T47D (cell line): ENCODE results near the gene TRIM61.
"Not testable (repeated sequence)": the region's sequence is repeated elsewhere in the genome, so short reads cannot be mapped to it uniquely, and the experiment has no call there.

Source experiments
- DNase-seq, 2 experiments: peaks; one replicate each; pipeline versions ENCODE4 v3.0.0 to v3.0.0-alpha.2; 2011 to 2012; ENCODE audit warnings: low read depth in 1 of 2, low spot score in 1 of 2
- JUND ChIP-seq: IDR thresholded peaks from 2 replicates; pipeline ENCODE4 v1.6.1; 2012; ENCODE audit warnings: low read depth
- in situ Hi-C: cut with HindIII; loops from 2 replicates; pipeline ENCODE4 v1.10.0; 2016; ENCODE audit warnings: low sequenced_read_pairs, low pct_unique_long_range_greater_than_20kb

The TRIM61 gene

DNA sequence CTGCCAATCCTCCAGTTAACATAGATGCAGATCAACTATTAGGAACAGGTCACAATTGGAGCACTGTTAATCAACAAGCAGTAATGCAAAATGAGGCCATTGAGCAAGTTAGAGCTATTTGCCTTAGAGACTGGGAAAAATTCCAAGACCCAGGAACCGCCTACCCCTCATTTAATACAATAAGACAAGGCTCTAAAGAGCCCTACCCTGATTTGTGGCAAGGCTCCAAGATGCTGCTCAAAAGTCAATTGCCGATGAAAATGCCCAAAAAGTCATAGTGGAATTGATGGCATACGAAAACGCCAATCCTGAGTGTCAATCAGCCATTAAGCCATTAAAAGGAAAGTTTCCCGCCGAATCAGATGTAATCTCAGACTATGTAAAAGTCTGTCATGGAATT, 20.5 kb upstream of the TRIM61 start:
- DNase-seq, result no peak
- no peak for TF ChIP-seq JUND
- in situ Hi-C loops, result no loop called here

DNA sequence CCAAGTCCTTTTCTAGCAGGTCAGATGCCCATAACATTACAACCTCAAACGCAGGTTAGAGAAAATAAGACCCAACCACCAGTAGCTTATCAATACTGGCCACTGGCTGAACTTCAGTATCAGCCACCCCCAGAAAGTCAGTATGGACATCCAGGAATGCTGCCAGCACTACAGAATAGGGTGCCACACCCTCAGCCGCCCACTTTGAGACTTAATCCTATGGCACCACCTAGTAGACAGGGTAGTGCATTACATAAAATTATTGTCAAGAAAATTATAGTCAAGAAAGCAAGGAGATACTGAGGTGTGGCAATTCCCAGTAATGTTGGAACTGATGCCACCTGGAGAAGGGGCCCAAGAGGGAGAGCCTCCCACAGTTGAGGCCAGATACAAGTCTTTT, 19.9 kb upstream of the TRIM61 start:
- TF ChIP-seq JUND, result no peak
- in situ Hi-C loops, result no loop called here
- peak in 1 of 2 experiments; percentile 59 for DNase-seq

- DNase-seq, in situ Hi-C loops: not testable (repeated sequence)
Observed at GRCh38 chr4:164996123-164996522, 18.7 kb upstream of the TRIM61 start.

DNA sequence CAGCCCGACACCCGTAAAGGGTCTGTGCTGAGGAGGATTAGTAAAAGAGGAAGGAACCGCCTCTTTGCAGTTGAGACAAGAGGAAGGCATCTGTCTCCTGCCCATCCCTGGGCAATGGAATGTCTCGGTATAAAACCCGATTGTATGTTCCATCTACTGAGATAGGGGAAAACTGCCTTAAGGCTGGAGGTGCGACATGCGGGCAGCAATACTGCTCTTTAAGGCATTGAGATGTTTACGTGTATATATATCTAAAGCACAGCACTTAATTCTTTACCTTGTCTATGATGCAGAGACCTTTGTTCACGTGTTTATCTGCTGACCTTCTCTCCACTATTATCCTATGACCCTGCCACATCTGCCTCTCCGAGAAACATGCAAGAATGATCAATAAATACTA, 13.3 kb upstream of the TRIM61 start:
- in situ Hi-C loops, result not testable (repeated sequence)

DNA sequence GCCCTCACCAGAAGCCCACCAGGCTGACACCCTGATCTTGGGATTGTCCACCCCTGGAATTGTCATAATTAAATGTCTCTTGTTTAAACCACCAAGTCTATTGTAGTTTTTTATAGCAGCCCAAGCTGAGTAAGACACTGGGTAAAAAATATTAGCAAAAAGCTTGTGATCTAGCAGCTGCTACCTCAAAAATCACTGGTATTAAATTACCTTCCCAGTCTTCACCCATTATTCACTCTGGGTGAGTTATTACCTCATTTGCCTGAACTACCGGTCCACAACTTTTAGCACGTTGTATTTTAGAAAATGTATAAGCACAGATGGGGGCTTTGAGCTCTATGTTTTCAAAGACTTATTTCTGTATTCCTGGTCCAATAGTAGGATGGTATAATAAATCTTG, 12.0 kb upstream of the TRIM61 start:
- in situ Hi-C loops, result no loop called here
- no peak for TF ChIP-seq JUND
- DNase-seq, result no peak

More for the DNA sequence above, 13.3 kb upstream of the TRIM61 start:
- DNase-seq, result not testable (repeated sequence)

DNA sequence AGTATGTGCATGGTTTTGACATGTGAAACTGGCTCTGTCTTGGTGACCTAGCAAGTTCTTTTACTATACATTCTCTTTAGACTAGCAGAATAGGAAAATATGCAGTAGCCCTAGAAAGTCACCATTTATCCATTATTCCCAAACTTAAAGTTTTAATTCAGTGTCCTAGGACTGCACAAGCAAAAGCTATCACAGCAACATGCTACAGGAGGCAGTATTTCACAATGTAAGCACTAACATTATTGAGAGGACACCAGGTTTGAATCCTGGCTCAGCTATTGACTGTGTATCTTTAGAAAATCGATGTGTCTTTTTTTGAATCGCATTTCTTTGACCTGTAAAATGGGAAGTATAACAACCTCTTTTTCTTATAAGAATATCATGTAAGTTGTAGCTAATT, 5.5 kb downstream of the TRIM61 start:
- DNase-seq, in situ Hi-C loops: not testable (repeated sequence)

DNA sequence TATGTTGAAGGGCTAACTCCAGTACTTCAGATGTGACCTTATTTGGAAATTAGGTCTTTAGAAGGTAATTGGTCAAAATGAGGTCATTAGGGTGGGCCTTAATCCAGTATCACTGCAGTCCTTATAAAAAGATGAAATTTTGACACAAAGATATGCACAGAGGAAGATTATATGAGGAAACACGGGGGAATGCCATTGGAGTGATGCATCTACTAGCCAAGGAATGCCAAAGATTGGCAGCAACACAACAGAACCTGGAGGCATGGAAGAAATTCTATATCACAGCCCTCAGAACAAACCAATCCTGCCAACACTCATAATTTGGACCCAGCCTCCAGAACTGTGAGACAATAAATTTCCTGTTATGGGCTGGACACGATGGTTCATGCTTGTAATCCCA, 17.6 kb downstream of the TRIM61 start:
- in situ Hi-C loops, result no loop called here
- TF ChIP-seq JUND, result no peak
- DNase-seq, result no peak

DNA sequence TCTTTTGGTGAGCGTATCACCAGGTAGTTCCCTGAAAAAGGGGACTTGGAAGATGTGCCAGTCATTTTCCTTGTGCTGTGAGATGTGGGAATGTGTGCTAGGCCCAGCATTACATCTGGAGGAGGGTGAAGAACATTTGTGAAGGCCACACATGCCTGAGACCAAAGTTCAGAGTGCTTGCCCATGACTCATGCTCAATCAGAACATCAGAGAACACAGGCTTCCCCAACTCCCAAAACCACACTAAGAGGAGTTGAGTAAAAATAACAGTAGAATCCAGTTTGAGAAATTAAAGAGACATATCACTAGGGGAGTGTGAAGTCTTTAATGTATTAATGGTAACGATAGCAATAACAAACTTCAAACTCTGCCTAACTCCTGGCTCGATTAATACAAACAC, 18.0 kb downstream of the TRIM61 start:
- in situ Hi-C loops, result not testable (repeated sequence)

GRCh38 chr4:164956766-164957643, 20.5 kb downstream of the TRIM61 start:
- no peak for TF ChIP-seq JUND
- no peak for DNase-seq
- in situ Hi-C loops, result no loop called here

More for the DNA sequence above, 18.0 kb downstream of the TRIM61 start:
- not testable (repeated sequence) for DNase-seq

DNA sequence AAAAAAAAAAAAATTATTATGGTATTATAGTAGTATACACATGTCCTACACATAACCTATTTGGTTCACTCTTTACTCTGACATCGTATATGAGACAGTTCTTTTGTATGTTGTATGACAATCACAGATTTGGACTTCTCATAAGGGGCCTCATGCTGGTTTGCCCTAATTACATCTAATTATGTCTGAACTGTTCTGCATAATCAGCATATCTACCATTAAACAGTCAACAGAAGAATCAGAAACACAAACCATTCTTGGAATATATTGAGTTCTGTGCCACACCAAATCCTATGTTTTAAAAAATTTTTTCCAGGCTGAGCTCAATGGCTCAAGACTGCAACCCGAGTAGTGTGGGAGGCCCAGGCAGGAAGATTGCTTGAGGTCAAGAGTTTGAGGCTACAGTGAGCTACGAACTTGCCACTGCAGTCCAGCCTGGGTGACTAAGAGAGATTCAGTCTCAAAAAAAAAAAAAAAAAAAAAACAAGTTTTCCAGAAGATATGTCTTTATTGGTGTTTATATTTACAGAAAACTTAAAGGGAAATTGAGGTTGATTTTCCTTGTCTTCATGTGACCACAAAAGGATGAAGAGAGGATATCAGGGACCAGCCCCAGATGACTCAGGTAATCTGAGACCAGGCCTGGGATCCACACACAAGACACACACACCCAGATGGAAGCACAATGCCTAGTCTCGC, 22.2 kb downstream of the TRIM61 start:
- no peak for DNase-seq
- in situ Hi-C loops, result no loop called here
- no peak for TF ChIP-seq JUND

- TF ChIP-seq JUND, result no peak
- no peak for DNase-seq
- in situ Hi-C loops, result no loop called here
Observed at GRCh38 chr4:164952551-164952950, 24.9 kb downstream of the TRIM61 start.

DNA sequence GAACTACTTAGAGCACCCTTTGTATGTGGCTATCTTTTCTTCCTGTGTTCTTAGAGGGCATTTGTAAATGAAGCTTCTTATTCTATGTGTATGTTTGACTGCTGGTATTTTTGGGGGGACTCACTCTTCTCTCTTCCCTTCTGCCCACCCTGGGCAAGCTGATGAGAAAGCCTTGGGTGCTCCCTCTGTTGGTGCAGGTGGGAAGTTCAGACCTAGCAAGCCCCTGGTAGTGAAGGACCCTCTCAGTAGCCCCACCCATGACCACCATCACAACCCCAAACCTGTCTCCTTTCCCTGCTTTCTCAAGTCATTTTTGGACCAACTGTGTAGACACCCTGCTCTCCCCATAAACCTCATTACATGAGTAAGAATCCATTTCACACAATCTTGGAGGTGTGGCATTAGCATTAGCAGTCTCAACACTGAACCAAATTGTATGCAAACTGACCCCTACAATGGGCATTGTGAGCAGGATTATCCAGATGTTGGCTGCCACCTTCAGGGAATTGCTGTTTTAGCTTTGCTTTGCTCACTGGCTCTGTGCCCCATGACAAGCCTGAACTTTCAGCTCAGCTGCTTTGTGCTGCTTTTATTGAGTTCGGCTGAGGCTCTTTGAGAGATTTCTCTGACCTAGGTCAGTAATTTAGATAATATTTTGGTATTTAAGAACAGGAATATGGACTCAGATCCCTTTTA, 27.9 kb downstream of the TRIM61 start:
- peak in 1 of 2 experiments; percentile 18 for DNase-seq
- in situ Hi-C loops, result no loop called here
- no peak for TF ChIP-seq JUND

GRCh38 chr4:164948975-164949374, 28.5 kb downstream of the TRIM61 start:
- in situ Hi-C loops, result no loop called here
- no peak for TF ChIP-seq JUND
- DNase-seq, result no peak

DNA sequence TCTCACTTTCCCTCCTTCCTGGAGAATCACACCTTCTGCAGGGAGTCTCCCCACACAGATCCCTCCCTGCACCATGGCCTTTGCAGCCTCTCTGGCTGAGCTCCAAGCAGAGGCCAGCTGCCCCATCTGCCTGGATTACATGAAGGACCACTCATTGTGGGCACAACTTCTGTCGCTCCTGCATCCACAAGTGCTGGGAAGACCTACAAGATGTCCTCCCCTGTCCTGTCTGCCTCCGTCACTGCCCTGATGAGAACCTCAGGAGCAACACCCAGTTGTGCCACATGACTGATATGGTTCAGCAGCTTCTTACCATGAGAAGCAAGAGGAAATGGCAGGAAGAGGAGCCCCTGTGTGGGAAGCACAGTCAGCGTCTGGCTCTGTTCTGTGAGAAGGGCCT, 29.5 kb downstream of the TRIM61 start:
- DNase-seq, result not testable (repeated sequence)

More for the DNA sequence above, 29.5 kb downstream of the TRIM61 start:
- in situ Hi-C loops, result not testable (repeated sequence)
